Effector CD8-positive, alpha-beta T cell (primary cell): ENCODE results near the gene AIG1.
"Not testable (repeated sequence)": the region's sequence is repeated elsewhere in the genome, so short reads cannot be mapped to it uniquely, and the experiment has no call there.

Source experiments
- DNase-seq: peaks from one replicate; lab custom pipeline; 2025; lab: John Stamatoyannopoulos, UW

The AIG1 gene

GRCh38 chr6:143270026-143270425, 209.3 kb downstream of the AIG1 start:
- DNase-seq = no peak

- no peak for DNase-seq
Observed at GRCh38 chr6:143271024-143271423, 210.3 kb downstream of the AIG1 start.

- DNase-seq = no peak
Observed at GRCh38 chr6:143276436-143276835, 215.7 kb downstream of the AIG1 start.

- no peak for DNase-seq
Observed at GRCh38 chr6:143279385-143279784, 218.7 kb downstream of the AIG1 start.

- no peak for DNase-seq
Observed at GRCh38 chr6:143283887-143284645, 223.4 kb downstream of the AIG1 start.

- no peak for DNase-seq
Observed at GRCh38 chr6:143286251-143286795, 225.6 kb downstream of the AIG1 start.

- DNase-seq = no peak
Observed at GRCh38 chr6:143288923-143289322, 228.2 kb downstream of the AIG1 start.

GRCh38 chr6:143290206-143290605, 229.5 kb downstream of the AIG1 start:
- no peak for DNase-seq

- DNase-seq = no peak
Observed at GRCh38 chr6:143293523-143293922, 232.8 kb downstream of the AIG1 start.

GRCh38 chr6:143294265-143294860, 233.7 kb downstream of the AIG1 start:
- no peak for DNase-seq

GRCh38 chr6:143295932-143296331, 235.2 kb downstream of the AIG1 start:
- no peak for DNase-seq

GRCh38 chr6:143298071-143298470, 237.4 kb downstream of the AIG1 start:
- DNase-seq = no peak

GRCh38 chr6:143299253-143300166, 238.8 kb downstream of the AIG1 start:
- DNase-seq = no peak

GRCh38 chr6:143301188-143301587, 240.5 kb downstream of the AIG1 start:
- no peak for DNase-seq

- not testable (repeated sequence) for DNase-seq
Observed at GRCh38 chr6:143307760-143308159, 247.1 kb downstream of the AIG1 start.

GRCh38 chr6:143313163-143313562, 252.5 kb downstream of the AIG1 start:
- no peak for DNase-seq

GRCh38 chr6:143321491-143322086, 260.9 kb downstream of the AIG1 start:
- no peak for DNase-seq

GRCh38 chr6:143322386-143322785, 261.7 kb downstream of the AIG1 start:
- no peak for DNase-seq

GRCh38 chr6:143323729-143324470, 263.2 kb downstream of the AIG1 start:
- no peak for DNase-seq

- no peak for DNase-seq
Observed at GRCh38 chr6:143325379-143326140, 264.9 kb downstream of the AIG1 start.
